HEK293 (cell line): ENCODE data around the gene PPARA.

Source experiments
- CTCF ChIP-seq: fragments of 450-650 bp; formaldehyde crosslinking; IDR thresholded peaks from 2 replicates; pipeline ENCODE4 v1.5.1; 2016; ENCODE audit warnings: missing biosample characterization, missing genetic modification characterization
- REST ChIP-seq: fragments of 450-650 bp; formaldehyde crosslinking; IDR thresholded peaks from 2 replicates; pipeline ENCODE4 v1.5.1; 2016; ENCODE audit warnings: missing biosample characterization, missing genetic modification characterization
- SP2 ChIP-seq: fragments of 450-650 bp; formaldehyde crosslinking; IDR thresholded peaks from 2 replicates; pipeline ENCODE4 v1.5.1; 2016; ENCODE audit warnings: missing biosample characterization, missing genetic modification characterization
- YY1 ChIP-seq: fragments of 450-650 bp; formaldehyde crosslinking; IDR thresholded peaks from 2 replicates; pipeline ENCODE4 v1.5.1; 2018; ENCODE audit warnings: missing biosample characterization, missing genetic modification characterization
- ZBTB17 ChIP-seq: fragments of 450-650 bp; formaldehyde crosslinking; IDR thresholded peaks from 2 replicates; pipeline ENCODE4 v1.5.1; 2016; ENCODE audit warnings: missing biosample characterization, missing genetic modification characterization
- ZBTB7A ChIP-seq: fragments of 450-650 bp; formaldehyde crosslinking; IDR thresholded peaks from 2 replicates; pipeline ENCODE4 v1.5.1; 2016; ENCODE audit warnings: low read depth, missing biosample characterization, missing genetic modification characterization
- ZNF140 ChIP-seq: fragments of 450-650 bp; formaldehyde crosslinking; IDR thresholded peaks from 2 replicates; pipeline ENCODE4 v1.5.1; 2016; ENCODE audit warnings: missing biosample characterization, missing genetic modification characterization
- ZNF24 ChIP-seq: fragments of 450-650 bp; formaldehyde crosslinking; IDR thresholded peaks from 2 replicates; pipeline ENCODE4 v1.5.1; 2016; ENCODE audit warnings: missing biosample characterization, missing genetic modification characterization
- ZNF274 ChIP-seq, 2 experiments: fragments of 200-500 bp in 1 of 2; fragments of 450-650 bp in 1 of 2; sonication (Bioruptor generic) in 1 of 2; formaldehyde crosslinking in 1 of 2; IDR thresholded peaks; 2 replicates each; pipeline versions ENCODE4 v1.5.1 to v1.6.1; 2014 to 2016; ENCODE audit warnings: borderline replicate concordance in 1 of 2, inconsistent platforms in 1 of 2, low read length in 1 of 2, missing biosample characterization in 1 of 2, missing genetic modification characterization in 1 of 2
- ZNF362 ChIP-seq: fragments of 450-650 bp; formaldehyde crosslinking; IDR thresholded peaks from 2 replicates; pipeline ENCODE4 v1.5.1; 2016; ENCODE audit warnings: missing biosample characterization, missing genetic modification characterization
- ZNF544 ChIP-seq: fragments of 450-650 bp; formaldehyde crosslinking; IDR thresholded peaks from 2 replicates; pipeline ENCODE4 v1.5.0; 2017; ENCODE audit warnings: missing biosample characterization, missing genetic modification characterization
- ZNF704 ChIP-seq: fragments of 450-650 bp; formaldehyde crosslinking; IDR thresholded peaks from 2 replicates; pipeline ENCODE4 v1.5.1; 2016; ENCODE audit warnings: missing biosample characterization, missing genetic modification characterization

- TF ChIP-seq CTCF (tag by site-specific recombination) (no peak), REST (tag by site-specific recombination) (no peak), ZNF704 (tag by site-specific recombination) (no peak), ZBTB17 (no peak), YY1 (tag by site-specific recombination) (no peak), ZNF544 (tag by site-specific recombination) (no peak), ZNF140 (tag by site-specific recombination) (no peak), SP2 (no peak), ZNF362 (no peak), ZNF274 (IDR thresholded peaks at IDR 0.05; ENCODE audit: low read length) (no peak), ZNF274 (tag by site-specific recombination; IDR thresholded peaks at IDR 0.05; ENCODE audit: borderline replicate concordance) (no peak), ZNF24 (tag by site-specific recombination) (no peak), ZBTB7A (tag by site-specific recombination) (no peak)
Observed at GRCh38 chr22:46292173-46292572, 141.8 kb downstream of the PPARA start.
